HepG2 (cell line): ENCODE data around the gene LCN1. TPM values are rescaled to one million over a fixed set of nuclear protein-coding genes. Genes with fewer than 3 reads are reported as not detected.

ENCODE experiments used
- ATAC-seq: fragments of 200-7000 bp; cut with Tn5 transposase; 3 replicates; pipeline ENCODE4 v1.9.1; 2020; ENCODE audit warnings: mild to moderate bottlenecking, moderate library complexity
- BruUV-seq: library from RNA; stranded (reverse); fragments of 400-500 nt; replicated peaks from 2 replicates; lab custom pipeline; 2021; lab: Mats Ljungman, UMichigan
- CTCF ChIA-PET: fragments of 300-600 bp; formaldehyde crosslinking; extraction: SDS; loops from one replicate; lab custom pipeline; 2021; ENCODE audit warnings: low total read pairs, inconsistent platforms, low intra/inter-chr PET ratio; lab: Yijun Ruan, JAX
- POLR2A ChIA-PET: fragments of 350-600 bp; sonication (Branson Sonifier 250); formaldehyde crosslinking; loops from one replicate; lab custom pipeline; 2020; ENCODE audit warnings: antibody characterized with exemption, inconsistent platforms; lab: Yijun Ruan, JAX
- DNase-seq: peaks from one replicate; pipeline ENCODE4 v3.0.0-alpha.2; 2015; ENCODE audit warnings: low spot score
- FAIRE-seq: peaks from 3 replicates; lab custom pipeline; 2011; peaks lifted over from hg19 to GRCh38; lab: Jason Lieb, UNC
- H2AFZ ChIP-seq: one replicate; pipeline ENCODE4 v1.6.1; 2011; ENCODE audit warnings: low read length, inconsistent platforms
- H3K27ac ChIP-seq: fragments of 300-600 bp; 3 replicates; pipeline ENCODE4 v1.8.0; 2011; ENCODE audit warnings: mixed run types, mild to moderate bottlenecking, mixed read lengths, low read length, inconsistent platforms; ENCODE audit not compliant: insufficient read depth; ENCODE audit errors: extremely low read length
- H3K27me3 ChIP-seq, 2 experiments: fragments of 200-600 bp in 1 of 2; 2 replicates in 1 of 2; 3 replicates in 1 of 2; pipeline versions ENCODE4 v1.6.0 to v1.8.0; 2011; ENCODE audit warnings: low read length in 2 of 2, mild to moderate bottlenecking in 2 of 2, moderate library complexity in 2 of 2, inconsistent platforms in 1 of 2; ENCODE audit not compliant: insufficient read depth in 2 of 2, control insufficient read depth in 1 of 2
- H3K36me3 ChIP-seq, 2 experiments: fragments of 200-600 bp in 1 of 2; replicated peaks in 1 of 2; 2 replicates in 1 of 2; 3 replicates in 1 of 2; pipeline versions ENCODE4 v1.5.1 to v1.8.0; 2011; ENCODE audit warnings: low read length in 2 of 2, inconsistent platforms in 1 of 2; ENCODE audit not compliant: insufficient read depth in 2 of 2, control insufficient read depth in 1 of 2
- H3K4me1 ChIP-seq: 2 replicates; pipeline ENCODE4 v1.5.1; 2012; ENCODE audit warnings: low read length, inconsistent platforms; ENCODE audit not compliant: insufficient read depth
- H3K4me2 ChIP-seq: 2 replicates; pipeline ENCODE4 v1.6.0; 2011; ENCODE audit warnings: low read depth, low read length, inconsistent platforms
- H3K4me3 ChIP-seq, 3 experiments: fragments of 200-600 bp in 1 of 3; sonication (generic), shearing (Covaris generic) in 1 of 3; replicated peaks in 1 of 3; 2 replicates each; pipeline ENCODE4 v1.5.1; 2011 to 2016; ENCODE audit warnings: low read length in 3 of 3, inconsistent platforms in 2 of 3, low read depth in 2 of 3, mild to moderate bottlenecking in 2 of 3, control low read depth in 1 of 3, mixed read lengths in 1 of 3; ENCODE audit not compliant: insufficient read depth in 1 of 3
- H3K79me2 ChIP-seq: one replicate; pipeline ENCODE4 v1.6.1; 2011; ENCODE audit warnings: low read length, inconsistent platforms; ENCODE audit not compliant: insufficient read depth
- H3K9ac ChIP-seq: 2 replicates; pipeline ENCODE4 v1.6.0; 2011; ENCODE audit warnings: mild to moderate bottlenecking, low read depth, low read length, inconsistent platforms; ENCODE audit not compliant: insufficient read depth
- H3K9me3 ChIP-seq: 2 replicates; pipeline ENCODE4 v1.5.1; 2012; ENCODE audit warnings: mild to moderate bottlenecking, low read length
- H4K20me1 ChIP-seq: 2 replicates; pipeline ENCODE4 v1.6.0; 2011; ENCODE audit warnings: inconsistent platforms, mild to moderate bottlenecking, low read length, moderate library complexity; ENCODE audit not compliant: insufficient read depth
- BATF2 ChIP-seq: sonication (generic); formaldehyde crosslinking; IDR thresholded peaks from 2 replicates; pipeline ENCODE4 v1.8.0; 2022; ENCODE audit warnings: mild to moderate bottlenecking, missing genetic modification reagents, moderate library complexity
- ETV5 ChIP-seq: IDR thresholded peaks from 2 replicates; pipeline ENCODE4 v1.6.1; 2018; ENCODE audit warnings: missing biosample characterization, missing genetic modification reagents, inconsistent platforms, borderline replicate concordance
- FOXA1 ChIP-seq, 2 experiments: fragments of 450-650 bp in 1 of 2; sonication (generic) in 1 of 2; formaldehyde crosslinking in 1 of 2; IDR thresholded peaks; 2 replicates each; pipeline versions ENCODE4 v1.4.0 to v1.6.1; 2016 to 2020; ENCODE audit warnings: missing genetic modification reagents in 1 of 2
- GABPA ChIP-seq, 2 experiments: IDR thresholded peaks; 2 replicates each; pipeline ENCODE4 v1.6.1; 2011 to 2016; ENCODE audit warnings: low read depth in 2 of 2, low read length in 1 of 2, missing biosample characterization in 1 of 2, missing genetic modification characterization in 1 of 2
- GATAD1 ChIP-seq: IDR thresholded peaks from 2 replicates; pipeline ENCODE4 v1.6.1; 2016; ENCODE audit warnings: missing genetic modification reagents, missing compliant biosample characterization
- HOXA3 ChIP-seq: sonication (generic); formaldehyde crosslinking; IDR thresholded peaks from 2 replicates; pipeline ENCODE4 v1.5.0; 2020; ENCODE audit warnings: missing genetic modification reagents
- SAP130 ChIP-seq: IDR thresholded peaks from 2 replicates; pipeline ENCODE4 v1.6.1; 2016; ENCODE audit warnings: low read depth
- THAP11 ChIP-seq: IDR thresholded peaks from 2 replicates; pipeline ENCODE4 v1.6.1; 2016; ENCODE audit warnings: missing biosample characterization, missing genetic modification reagents
- YEATS4 ChIP-seq: sonication (generic); formaldehyde crosslinking; IDR thresholded peaks from 2 replicates; pipeline ENCODE4 v1.4.0; 2020; ENCODE audit warnings: missing genetic modification reagents, borderline replicate concordance
- ZBTB20 ChIP-seq: sonication (generic); formaldehyde crosslinking; IDR thresholded peaks from 2 replicates; pipeline ENCODE4 v1.8.1; 2023; ENCODE audit warnings: missing genetic modification reagents, low read depth, mild to moderate bottlenecking, borderline replicate concordance
- ZNF136 ChIP-seq: sonication (generic); formaldehyde crosslinking; IDR thresholded peaks from 2 replicates; pipeline ENCODE4 v1.8.1; 2022; ENCODE audit warnings: low read depth, mild to moderate bottlenecking, moderate library complexity, missing genetic modification reagents
- ZNF350 ChIP-seq: sonication (generic); formaldehyde crosslinking; IDR thresholded peaks from 2 replicates; pipeline ENCODE4 v1.4.0; 2020; ENCODE audit warnings: mild to moderate bottlenecking, low read depth, missing genetic modification reagents, borderline replicate concordance
- ZNF572 ChIP-seq: sonication (generic); formaldehyde crosslinking; IDR thresholded peaks from 2 replicates; pipeline ENCODE4 v1.5.1; 2020; ENCODE audit warnings: mild to moderate bottlenecking, missing genetic modification reagents
- ZNF788 ChIP-seq: sonication (generic); formaldehyde crosslinking; IDR thresholded peaks from 2 replicates; pipeline ENCODE4 v1.5.0; 2020; ENCODE audit warnings: mild to moderate bottlenecking, missing genetic modification reagents, borderline replicate concordance
- ZNF883 ChIP-seq: sonication (generic); formaldehyde crosslinking; IDR thresholded peaks from 2 replicates; pipeline ENCODE4 v1.5.1; 2020; ENCODE audit warnings: mild to moderate bottlenecking, missing genetic modification reagents; ENCODE audit errors: not compliant biosample characterization
- ZSCAN20 ChIP-seq: sonication (generic); formaldehyde crosslinking; IDR thresholded peaks from 2 replicates; pipeline ENCODE4 v1.4.0; 2020; ENCODE audit warnings: missing genetic modification reagents, mild to moderate bottlenecking, borderline replicate concordance
- WGBS: methylation state at CpG from one replicate; pipeline ENCODE4 v1.1.6; 2017; ENCODE audit warnings: low lambda C conversion rate; 5-methylcytosine and 5-hydroxymethylcytosine counted together
- in situ Hi-C: cut with HindIII; loops from 2 replicates; pipeline ENCODE4 v1.10.0; 2017; ENCODE audit warnings: low pct_unique_long_range_greater_than_20kb; ENCODE audit not compliant: extremely low pct_ligation_motif_present
- intact Hi-C: fragments of 100-400 bp; cut with micrococcal nuclease; formaldehyde crosslinking; loops from one replicate; pipeline ENCODE4 v1.10.0; 2022; ENCODE audit not compliant: unreplicated experiment
- polyA plus RNA-seq, 8 experiments: library from polyadenylated mRNA; depleted of rRNA in 3 of 8; stranded (reverse) in 7 of 8; unstranded in 1 of 8; fragments of >200 nt; fragmentation: Illumina TruSeq in 4 of 8; extraction: Trizol in 4 of 8; gene quantifications; 2 replicates each; pipeline versions ENCODE4 v1.2.1 to v1.2.3, GENCODE V29; 2011 to 2016; ENCODE audit warnings: low read depth in 4 of 8, missing spikeins in 1 of 8, mixed read lengths in 1 of 8; ENCODE audit not compliant: insufficient read depth in 1 of 8
- total RNA-seq, 5 experiments: library from RNA; depleted of rRNA; stranded (reverse); fragments of >200 nt; fragmentation: Illumina TruSeq; extraction: Trizol; gene quantifications; 2 replicates each; pipeline ENCODE4 v1.2.3, GENCODE V29; 2016; ENCODE audit warnings: low read depth in 1 of 5
- TF ChIP-seq, protein P1 (sequence below): sonication (generic); formaldehyde crosslinking; IDR thresholded peaks from 2 replicates; pipeline ENCODE4 v1.4.0; 2020; ENCODE audit warnings: missing genetic modification reagents
- TF ChIP-seq, protein P2 (sequence below): sonication (generic); formaldehyde crosslinking; IDR thresholded peaks from 2 replicates; pipeline ENCODE4 v1.8.0; 2022; ENCODE audit warnings: missing genetic modification reagents, mild to moderate bottlenecking, inconsistent platforms, borderline replicate concordance

LCN1 gene
- total and polyA plus RNA-seq, 2 of the 13 experiments (the other 11 are each of a cell fraction or from before 2014, with no cell fraction given): not detected

- Histone ChIP-seq H3K27ac (peak within 1 kb of the TSS; percentile 75), H2AFZ (no peak within 1 kb of the TSS), H4K20me1 (peaks cover 2% of the 10 kb centered on the region; the same call in 1 of the 2 replicates), H3K4me3 (peak within 1 kb of the TSS; percentile 93 to 97 (median 95)), H3K36me3 (peaks cover 5 to 13% of the 10 kb centered on the region in 2 experiments; a peak in 4 of 5 replicates), H3K4me2 (peak within 1 kb of the TSS; percentile 96), H3K9me3 (no peaks in the 10 kb centered on the region), H3K27me3 (no peaks in the 10 kb centered on the region; a peak in 1 of 5 replicates), H3K4me1 (peaks cover 49% of the 10 kb centered on the region), H3K9ac (peak within 1 kb of the TSS; percentile 86), H3K79me2 (peaks cover 16% of the 10 kb centered on the region)
- no peak for DNase-seq
- ChIA-PET POLR2A (interaction anchor here (1.2 to 1.5 kb wide), 3 partner anchors 12 to 25 kb away, joined by 5 to 16 read pairs (median 12); partner anchors contain the start of gene MRPS2), CTCF (no interaction called here)
- FAIRE-seq: no peak
- no peak; the same call in 1 of the 3 replicates for ATAC-seq
- in situ Hi-C loops (no loop called here), intact Hi-C loops (loop anchor here (2.0 kb wide), 1 partner anchor 21 kb away; the partner anchor contains the start of gene MRPS2)
- no TSS peak for BruUV-seq
- 0% methylated on average over 10 of the region's 103 CpGs for WGBS
- peak; percentile 28; the same call in 1 of the 2 replicates for TF ChIP-seq THAP11 (CRISPR knock-in tag)
- TF ChIP-seq, protein P1, sequence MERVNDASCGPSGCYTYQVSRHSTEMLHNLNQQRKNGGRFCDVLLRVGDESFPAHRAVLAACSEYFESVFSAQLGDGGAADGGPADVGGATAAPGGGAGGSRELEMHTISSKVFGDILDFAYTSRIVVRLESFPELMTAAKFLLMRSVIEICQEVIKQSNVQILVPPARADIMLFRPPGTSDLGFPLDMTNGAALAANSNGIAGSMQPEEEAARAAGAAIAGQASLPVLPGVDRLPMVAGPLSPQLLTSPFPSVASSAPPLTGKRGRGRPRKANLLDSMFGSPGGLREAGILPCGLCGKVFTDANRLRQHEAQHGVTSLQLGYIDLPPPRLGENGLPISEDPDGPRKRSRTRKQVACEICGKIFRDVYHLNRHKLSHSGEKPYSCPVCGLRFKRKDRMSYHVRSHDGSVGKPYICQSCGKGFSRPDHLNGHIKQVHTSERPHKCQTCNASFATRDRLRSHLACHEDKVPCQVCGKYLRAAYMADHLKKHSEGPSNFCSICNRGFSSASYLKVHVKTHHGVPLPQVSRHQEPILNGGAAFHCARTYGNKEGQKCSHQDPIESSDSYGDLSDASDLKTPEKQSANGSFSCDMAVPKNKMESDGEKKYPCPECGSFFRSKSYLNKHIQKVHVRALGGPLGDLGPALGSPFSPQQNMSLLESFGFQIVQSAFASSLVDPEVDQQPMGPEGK (CRISPR knock-in tag): peak; percentile 92
- TF ChIP-seq ZBTB20 (CRISPR knock-in tag): no peak
- no peak for TF ChIP-seq ZNF883 (CRISPR knock-in tag)
- TF ChIP-seq GABPA (IDR thresholded peaks at IDR 0.05; ENCODE audit: low read depth, low read length): peak; percentile 71
- TF ChIP-seq GABPA (CRISPR knock-in tag; IDR thresholded peaks at IDR 0.05; ENCODE audit: low read depth): peak; percentile 56
- no peak for TF ChIP-seq BATF2 (CRISPR knock-in tag)
- no peak for TF ChIP-seq ZNF350 (CRISPR knock-in tag)
- no peak for TF ChIP-seq ZNF136 (CRISPR knock-in tag)
- TF ChIP-seq YEATS4 (CRISPR knock-in tag): peak; percentile 23; the same call in 1 of the 2 replicates
- no peak for TF ChIP-seq ZNF572 (CRISPR knock-in tag)
- 0 out of 2 replicates have a peak, but pooled peaks have one; percentile 31 for TF ChIP-seq GATAD1 (CRISPR knock-in tag)
- TF ChIP-seq, protein P2, sequence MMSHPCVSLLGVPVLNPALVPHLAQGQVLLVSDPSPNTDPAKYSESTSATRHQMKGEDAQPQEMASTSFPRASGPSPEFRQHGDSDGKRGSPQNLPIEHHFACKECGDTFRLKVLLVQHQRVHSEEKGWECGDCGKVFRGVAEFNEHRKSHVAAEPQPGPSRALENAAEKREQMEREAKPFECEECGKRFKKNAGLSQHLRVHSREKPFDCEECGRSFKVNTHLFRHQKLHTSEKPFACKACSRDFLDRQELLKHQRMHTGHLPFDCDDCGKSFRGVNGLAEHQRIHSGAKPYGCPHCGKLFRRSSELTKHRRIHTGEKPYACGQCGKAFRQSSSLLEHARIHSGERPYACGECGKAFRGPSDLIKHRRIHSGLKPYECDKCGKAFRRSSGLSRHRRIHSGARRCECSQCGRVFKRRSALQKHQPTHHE (CRISPR knock-in tag): no peak
- TF ChIP-seq HOXA3 (CRISPR knock-in tag): peak; percentile 35; the same call in 1 of the 2 replicates
- 0 out of 2 replicates have a peak, but pooled peaks have one; percentile 15 for TF ChIP-seq ZSCAN20 (CRISPR knock-in tag)
- peak; percentile 39; the same call in 1 of the 2 replicates for TF ChIP-seq ETV5 (CRISPR knock-in tag)
- TF ChIP-seq ZNF788: no peak
- no peak for TF ChIP-seq FOXA1 (IDR thresholded peaks at IDR 0.05)
- TF ChIP-seq FOXA1 (CRISPR knock-in tag; IDR thresholded peaks at IDR 0.05): no peak
- peak; percentile 8; the same call in 1 of the 2 replicates for TF ChIP-seq SAP130 (CRISPR knock-in tag)
Observed at GRCh38 chr9:135479469-135480052, 41.7 kb upstream of the LCN1 start, which contains the start of gene PPP1R26. Gene PPP1R26, plus strand, starts transcription at chr9:135479782. Its CDS starts 4,729 bp downstream, at chr9:135484511.
